ENCODE results near the gene ABL1. TPM values are rescaled to one million over a fixed set of nuclear protein-coding genes. Genes with fewer than 3 reads are reported as not detected.
A peak's percentile ranks its signal among the peaks of the same experiment; 100 is the strongest.
"Not testable (repeated sequence)": the region's sequence is repeated elsewhere in the genome, so short reads cannot be mapped to it uniquely, and the experiment has no call there.

ABL1 gene
- total RNA-seq, 4 donors from 2014 or later = 31.3 to 40.4 (median 34.8) TPM

- H3K27me3 ChIP-seq = no peaks in the 10 kb centered on the region
- H3K4me1 ChIP-seq = peaks cover 10% of the 10 kb centered on the region
- no peak overlapping the region for H3K4me3 ChIP-seq
- TF ChIP-seq POLR2A (IDR thresholded peaks at IDR 0.05) (no peak), POLR2AphosphoS5 (IDR thresholded peaks at IDR 0.05) (no peak), EP300 (IDR thresholded peaks at IDR 0.05) (no peak), CTCF (IDR thresholded peaks at IDR 0.05) (no peak)
- H3K27ac ChIP-seq = no peak overlapping the region
- DNase-seq (ENCODE audit: low spot score in 2 of 2) = no peak
- H3K9me3 ChIP-seq = peaks cover 7% of the 10 kb centered on the region
- 79% methylated on average over 7 of the region's 7 CpGs for WGBS
- no peaks in the 10 kb centered on the region for H3K36me3 ChIP-seq
These were observed 43.7 kb upstream of the ABL1 start for GRCh38 chr9:130791303-130791894.

DNA sequence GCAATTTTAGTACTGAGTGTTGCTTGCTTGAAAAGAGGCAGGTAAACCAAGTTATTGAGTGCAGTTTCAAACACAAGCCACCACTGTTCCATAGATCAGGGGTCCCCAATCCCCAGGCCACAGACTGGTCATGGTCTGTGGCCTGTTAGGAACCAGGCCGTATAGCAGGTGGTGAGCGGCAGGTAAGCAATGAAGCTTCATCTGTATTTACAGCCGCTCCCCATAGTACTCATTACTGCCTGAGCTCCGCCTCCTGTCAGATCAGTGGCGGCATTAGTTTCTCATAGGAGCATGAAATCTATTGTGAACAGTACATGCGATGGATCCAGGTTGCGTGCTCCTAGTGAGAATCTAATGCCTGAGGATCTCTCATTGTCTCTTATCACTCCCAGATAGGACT, 41.5 kb upstream of the ABL1 start:
- peak overlapping the region; percentile 49 for H3K27ac ChIP-seq
- no peak for DNase-seq (ENCODE audit: low spot score in 2 of 2)
- peaks cover 10% of the 10 kb centered on the region for H3K4me1 ChIP-seq
- peaks cover 7% of the 10 kb centered on the region for H3K9me3 ChIP-seq
- no peaks in the 10 kb centered on the region for H3K27me3 ChIP-seq
- H3K36me3 ChIP-seq = no peaks in the 10 kb centered on the region
- no peak overlapping the region for H3K4me3 ChIP-seq
- no peak for TF ChIP-seq POLR2AphosphoS5 (IDR thresholded peaks at IDR 0.05)
- no peak for TF ChIP-seq CTCF (IDR thresholded peaks at IDR 0.05)
- no peak for TF ChIP-seq POLR2A (IDR thresholded peaks at IDR 0.05)
- TF ChIP-seq EP300 (IDR thresholded peaks at IDR 0.05) = no peak
- 96% methylated on average over 7 of the region's 7 CpGs for WGBS

GRCh38 chr9:130794021-130794420, 41.0 kb upstream of the ABL1 start:
- DNase-seq (ENCODE audit: low spot score in 2 of 2); H3K4me3 ChIP-seq; H3K36me3 ChIP-seq; H3K4me1 ChIP-seq; H3K27me3 ChIP-seq; H3K9me3 ChIP-seq: not testable (repeated sequence)
- 18% methylated on average over 2 of the region's 2 CpGs for WGBS
- peak overlapping the region; percentile 49 for H3K27ac ChIP-seq

DNA sequence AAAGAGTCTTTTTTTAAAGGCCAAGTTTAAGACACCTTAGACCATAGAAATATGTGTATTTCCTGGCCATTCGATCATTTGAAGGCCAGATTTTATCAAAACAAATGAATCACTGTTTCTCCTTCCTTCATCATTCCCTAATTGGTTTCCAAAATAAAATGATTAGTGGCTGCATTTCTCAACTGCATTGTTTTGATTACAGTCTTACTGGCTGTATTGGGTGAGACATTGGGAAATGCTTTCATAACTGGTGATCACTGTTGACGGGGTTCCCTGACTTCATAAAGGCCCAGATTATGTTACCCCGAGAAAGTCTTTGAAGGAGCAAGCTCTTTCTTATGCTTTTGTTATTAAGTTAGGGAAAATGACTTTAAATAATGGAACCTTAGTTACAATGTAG, 40.6 kb upstream of the ABL1 start:
- not testable (repeated sequence) for H3K4me3 ChIP-seq; H3K36me3 ChIP-seq; H3K27me3 ChIP-seq; H3K4me1 ChIP-seq; H3K9me3 ChIP-seq; DNase-seq (ENCODE audit: low spot score in 2 of 2)
- TF ChIP-seq POLR2AphosphoS5 (IDR thresholded peaks at IDR 0.05) = peak in 1 of 3 donors; percentile 63
- 41% methylated on average over 3 of the region's 3 CpGs for WGBS
- peak overlapping the region; percentile 86 for H3K27ac ChIP-seq

GRCh38 chr9:130794923-130795495, 40.0 kb upstream of the ABL1 start:
- Histone ChIP-seq H3K36me3 (no peaks in the 10 kb centered on the region), H3K4me3 (no peak overlapping the region), H3K4me1 (peaks cover 10% of the 10 kb centered on the region), H3K9me3 (peaks cover 1% of the 10 kb centered on the region), H3K27me3 (no peaks in the 10 kb centered on the region), H3K27ac (peak overlapping the region; percentile 86)
- DNase-seq (ENCODE audit: low spot score in 2 of 2) = no peak
- WGBS = 67% methylated on average over 6 of the region's 6 CpGs
- TF ChIP-seq POLR2AphosphoS5 (IDR thresholded peaks at IDR 0.05) = peak in 1 of 3 donors; percentile 22
- TF ChIP-seq EP300 (IDR thresholded peaks at IDR 0.05) = no peak

- DNase-seq (ENCODE audit: low spot score in 2 of 2); H3K9me3 ChIP-seq; H3K4me3 ChIP-seq; H3K27ac ChIP-seq; H3K27me3 ChIP-seq; H3K36me3 ChIP-seq: not testable (repeated sequence)
- H3K4me1 ChIP-seq = peaks cover 12% of the 10 kb centered on the region
- WGBS = 57% methylated on average over 11 of the region's 11 CpGs
These were observed 31.9 kb upstream of the ABL1 start for GRCh38 chr9:130803116-130803515.

DNA sequence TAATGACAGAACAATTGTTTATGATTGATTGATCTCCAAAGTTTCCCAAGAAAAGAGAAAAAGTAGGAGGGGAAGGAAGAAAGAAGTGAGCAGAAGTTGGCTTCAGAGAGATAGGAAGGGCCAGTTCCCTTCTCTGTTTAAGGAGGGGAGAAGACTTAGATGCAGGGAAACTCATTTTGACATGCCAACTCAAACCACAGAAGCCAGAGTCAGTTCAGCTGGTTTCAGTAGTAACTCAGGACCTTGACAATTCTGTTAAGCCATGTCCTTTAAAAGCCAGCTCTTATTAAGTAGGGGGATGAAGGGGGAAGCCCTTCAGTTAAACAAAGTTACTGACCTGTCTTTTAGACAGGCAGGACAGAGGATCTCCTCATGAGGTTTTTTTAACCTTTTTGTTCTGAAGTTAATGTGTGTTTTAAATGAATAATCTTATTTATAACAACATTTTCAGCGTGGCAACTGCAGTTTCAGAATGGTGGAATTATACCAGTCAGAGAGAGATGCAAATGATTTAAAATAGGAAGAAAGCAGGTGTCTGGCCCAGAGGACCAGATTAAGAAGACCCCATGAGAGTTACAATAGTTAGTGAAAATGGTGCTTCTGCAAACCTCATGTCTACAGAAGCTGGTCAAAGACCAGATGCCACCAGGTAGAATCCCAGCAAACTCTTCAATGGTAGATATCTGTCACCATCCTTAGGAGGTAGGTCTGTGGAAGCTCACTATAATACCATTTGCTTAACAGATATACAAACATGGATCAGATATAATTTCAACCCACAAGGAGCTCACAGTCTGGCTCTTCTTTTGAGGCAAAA, 29.3 kb upstream of the ABL1 start:
- Histone ChIP-seq H3K27me3 (no peaks in the 10 kb centered on the region), H3K27ac (peak overlapping the region; percentile 17), H3K4me3 (no peak overlapping the region), H3K9me3 (no peaks in the 10 kb centered on the region), H3K36me3 (no peaks in the 10 kb centered on the region), H3K4me1 (peaks cover 12% of the 10 kb centered on the region)
- TF ChIP-seq POLR2A (IDR thresholded peaks at IDR 0.05) = no peak
- TF ChIP-seq CTCF (IDR thresholded peaks at IDR 0.05) = no peak
- TF ChIP-seq EP300 (IDR thresholded peaks at IDR 0.05) = no peak
- TF ChIP-seq POLR2AphosphoS5 (IDR thresholded peaks at IDR 0.05) = no peak
- DNase-seq (ENCODE audit: low spot score in 2 of 2) = no peak
- WGBS = 58% methylated on average over 1 of the region's 1 CpG

Data from suprapubic skin (tissue), 4 donors.